Measurements from ENCODE around the gene GPN2.

Gene GPN2

GRCh38 chr1:26889551-26890466 is at the start of gene GPN2 (continued):
- TF ChIP-seq ZNF623 (tag by site-specific recombination; IDR thresholded peaks at IDR 0.05) (no peak), ZNF837 (tag by site-specific recombination; IDR thresholded peaks at IDR 0.05) (no peak), ZXDB (tag by site-specific recombination; IDR thresholded peaks at IDR 0.05) (peak; percentile 89), ZNF140 (tag by site-specific recombination; IDR thresholded peaks at IDR 0.05) (no peak), ZFHX2 (tag by site-specific recombination; conservative IDR thresholded peaks at IDR 0.05) (peak; percentile 69), ZNF510 (tag by site-specific recombination; IDR thresholded peaks at IDR 0.05; ENCODE audit: insufficient replicate concordance) (no peak), EGR2 (tag by site-specific recombination; IDR thresholded peaks at IDR 0.05; ENCODE audit: low read depth) (no peak), ZNF747 (tag by site-specific recombination; IDR thresholded peaks at IDR 0.05) (no peak), PRDM10 (tag by site-specific recombination; IDR thresholded peaks at IDR 0.05) (peak; percentile 66), SCRT1 (tag by site-specific recombination; IDR thresholded peaks at IDR 0.05; ENCODE audit: borderline replicate concordance) (no peak), ZBTB10 (tag by site-specific recombination; IDR thresholded peaks at IDR 0.05) (no peak), ZSCAN23 (tag by site-specific recombination; IDR thresholded peaks at IDR 0.05) (no peak), HIC1 (tag by site-specific recombination; IDR thresholded peaks at IDR 0.05) (0 out of 2 replicates have a peak, but pooled peaks have one; percentile 39), ZNF600 (tag by site-specific recombination; IDR thresholded peaks at IDR 0.05) (peak; percentile 73; the same call in 1 of the 2 replicates), ZNF621 (tag by site-specific recombination; IDR thresholded peaks at IDR 0.05) (no peak), ZNF324 (tag by site-specific recombination; IDR thresholded peaks at IDR 0.05) (0 out of 2 replicates have a peak, but pooled peaks have one; percentile 30), ZNF629 (tag by site-specific recombination; IDR thresholded peaks at IDR 0.05) (peak; percentile 78), ZNF398 (tag by site-specific recombination; IDR thresholded peaks at IDR 0.05) (no peak), ZBTB7A (tag by site-specific recombination; IDR thresholded peaks at IDR 0.05; ENCODE audit: low read depth) (peak; percentile 80), ZNF248 (tag by site-specific recombination; IDR thresholded peaks at IDR 0.05) (no peak), PRDM2 (tag by site-specific recombination; IDR thresholded peaks at IDR 0.05; ENCODE audit: borderline replicate concordance) (peak; percentile 91), SCRT2 (tag by site-specific recombination; IDR thresholded peaks at IDR 0.05) (no peak)

Data from HEK293 (cell line).